HG02970 (cell line): ENCODE data around the gene RAB11FIP4.

Source experiments
- ATAC-seq: cut with Tn5 transposase; IDR thresholded peaks from one replicate; pipeline ENCODE4 v1.9.1; 2021; ENCODE audit warnings: mild to moderate bottlenecking, moderate library complexity, moderate number of reproducible peaks; ENCODE audit not compliant: unreplicated experiment, low FRiP score

The RAB11FIP4 gene

DNA sequence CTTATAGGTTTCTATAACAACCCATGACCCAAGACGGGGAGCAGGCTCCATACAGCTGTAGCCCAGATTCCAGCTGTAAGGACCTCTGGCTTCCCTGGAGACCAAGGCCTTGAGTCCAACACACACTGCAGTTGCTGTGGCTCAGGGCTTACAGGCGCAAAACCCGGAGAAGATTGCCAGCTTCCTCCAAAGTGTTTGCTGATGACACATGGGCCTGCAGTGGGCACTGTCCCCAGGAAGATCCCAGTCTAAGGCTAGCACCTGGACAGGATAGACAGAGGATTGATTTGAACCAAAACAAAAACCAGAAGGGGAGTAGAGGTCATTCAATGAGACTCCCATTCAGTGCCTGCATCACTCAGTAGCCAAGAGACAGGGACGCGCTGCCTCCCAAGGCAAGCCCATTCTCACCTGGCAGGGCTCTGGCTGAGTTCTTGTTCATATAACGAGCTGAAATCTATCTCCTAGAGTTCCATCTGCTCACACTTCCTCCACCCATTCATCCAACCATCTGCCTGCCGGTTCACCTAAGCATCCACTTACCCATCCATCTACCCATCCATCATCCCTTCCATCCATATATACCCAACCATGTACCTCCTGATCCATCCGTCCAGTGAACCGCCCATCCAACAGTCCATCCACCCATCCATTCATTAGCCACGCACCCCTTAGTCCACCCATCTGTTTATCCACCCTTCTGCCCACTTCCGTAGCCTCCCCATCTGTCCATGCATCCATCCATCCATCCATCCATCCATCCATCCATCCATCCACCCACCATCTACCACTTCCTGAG lies 10.2 kb downstream of the RAB11FIP4 start:
- ATAC-seq = no peak

DNA sequence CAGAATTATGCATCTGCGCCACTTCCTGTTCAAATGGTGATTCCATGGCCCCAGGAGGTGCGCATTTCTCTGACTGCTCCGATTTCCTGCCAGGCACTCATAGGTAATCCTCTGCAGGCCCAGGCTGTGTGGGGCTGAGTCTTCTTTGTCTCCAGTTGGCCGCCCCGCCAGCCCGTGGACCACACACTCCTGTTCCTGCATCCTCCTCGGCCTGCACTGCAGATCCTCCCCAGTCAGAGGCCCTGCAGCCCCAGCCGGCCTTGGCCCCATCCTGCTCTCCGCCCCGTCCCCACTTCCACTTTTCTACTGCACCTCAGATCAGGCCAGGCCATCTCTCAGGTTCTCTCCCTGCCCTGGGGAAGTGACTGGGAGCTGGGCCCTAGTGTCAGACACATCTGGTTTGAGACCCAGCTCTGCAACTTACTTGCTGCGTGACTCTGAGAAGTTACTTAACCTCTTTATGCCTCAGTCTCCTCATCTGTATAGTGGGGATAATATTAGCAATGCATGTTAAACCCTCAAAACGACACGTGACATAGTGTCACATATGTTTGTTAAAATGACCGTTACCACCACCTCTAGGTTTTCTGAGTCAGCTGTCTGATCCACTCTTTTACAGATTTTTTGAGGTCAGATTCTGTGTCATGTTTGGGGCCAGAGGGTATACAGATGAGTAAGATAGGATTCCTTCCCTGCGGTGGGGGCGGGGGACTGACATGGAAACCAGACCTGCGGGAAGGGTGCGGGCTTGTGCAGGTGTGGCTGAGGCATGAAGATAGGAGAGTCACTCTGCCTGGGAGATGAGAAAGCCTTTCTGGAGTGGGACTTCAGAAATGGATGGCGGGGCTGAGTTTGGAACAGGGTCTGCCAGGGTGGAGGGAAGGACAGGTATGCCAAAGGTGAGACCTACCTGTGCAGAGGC lies 12.8 kb downstream of the RAB11FIP4 start:
- ATAC-seq = no peak

DNA sequence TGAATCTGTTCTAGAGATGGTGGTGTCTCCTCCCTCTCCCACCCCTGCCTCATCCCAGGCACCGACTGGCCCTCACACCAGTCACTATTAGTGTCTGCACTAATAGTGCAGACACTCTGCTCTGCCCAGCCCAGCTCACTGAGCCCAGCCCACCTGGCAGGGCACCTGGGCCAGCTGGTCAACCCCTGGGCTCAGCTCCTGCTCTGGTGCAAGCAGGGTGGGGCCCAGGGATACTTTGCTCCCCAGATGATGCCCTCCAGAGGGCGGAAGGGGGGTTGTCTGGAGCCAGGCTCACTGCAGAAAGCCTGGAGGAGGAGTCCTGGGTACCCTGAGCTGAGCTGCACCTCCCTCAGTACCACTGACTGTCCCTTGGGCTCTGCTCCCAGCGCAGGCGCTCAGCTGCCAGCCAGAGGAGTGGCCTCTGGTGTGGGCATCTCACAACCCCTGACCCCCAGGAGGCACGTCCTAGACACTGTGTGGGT lies 14.5 kb downstream of the RAB11FIP4 start:
- no peak for ATAC-seq

DNA sequence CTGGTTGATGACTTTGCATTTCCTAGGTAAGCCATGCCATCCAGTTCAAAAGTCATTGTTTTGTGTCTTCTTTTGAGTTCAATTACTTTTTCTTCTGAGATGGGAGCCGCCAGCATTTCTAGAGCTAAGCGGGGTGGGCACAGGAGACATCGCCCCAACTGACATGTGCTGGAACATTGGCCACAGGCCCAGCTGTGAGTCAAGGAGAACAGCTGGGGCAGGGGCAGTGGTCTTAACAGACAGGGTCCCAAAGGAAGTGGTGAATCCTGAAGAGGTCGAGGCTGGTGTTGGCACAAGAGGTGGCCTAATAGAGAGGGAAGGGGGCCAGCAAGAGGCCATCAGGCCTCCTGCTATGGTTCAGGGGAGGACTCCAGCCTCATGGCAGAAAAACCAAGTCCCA lies 17.1 kb downstream of the RAB11FIP4 start:
- no peak for ATAC-seq

DNA sequence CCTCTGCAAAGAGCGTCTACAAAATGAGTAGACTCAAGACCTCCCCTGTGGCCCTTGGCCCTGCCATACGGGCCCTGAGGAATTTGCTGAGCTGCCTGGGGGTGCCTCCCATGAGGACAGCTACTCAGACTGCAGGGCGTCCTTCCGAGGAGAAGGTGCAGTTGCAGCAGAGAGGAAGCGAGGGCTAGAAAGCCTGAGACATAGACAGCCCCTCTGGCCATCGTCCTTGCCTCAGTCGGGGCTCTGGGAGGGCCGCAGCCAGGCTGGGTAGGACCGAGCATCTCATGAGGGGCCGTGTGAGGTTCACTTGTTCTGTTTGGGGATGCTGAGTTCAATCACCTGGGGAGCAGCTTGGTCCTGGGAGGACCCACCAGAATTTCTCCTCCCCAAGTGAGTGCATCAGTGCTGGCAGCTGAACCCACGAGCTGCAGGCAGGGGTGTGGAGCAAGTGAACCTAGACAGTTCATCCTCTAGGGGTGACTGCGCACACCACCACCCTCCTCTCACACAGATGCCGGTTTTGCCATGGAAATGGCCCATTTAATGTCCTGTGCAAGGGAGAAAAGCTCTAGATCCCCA lies 20.3 kb downstream of the RAB11FIP4 start:
- ATAC-seq = no peak

DNA sequence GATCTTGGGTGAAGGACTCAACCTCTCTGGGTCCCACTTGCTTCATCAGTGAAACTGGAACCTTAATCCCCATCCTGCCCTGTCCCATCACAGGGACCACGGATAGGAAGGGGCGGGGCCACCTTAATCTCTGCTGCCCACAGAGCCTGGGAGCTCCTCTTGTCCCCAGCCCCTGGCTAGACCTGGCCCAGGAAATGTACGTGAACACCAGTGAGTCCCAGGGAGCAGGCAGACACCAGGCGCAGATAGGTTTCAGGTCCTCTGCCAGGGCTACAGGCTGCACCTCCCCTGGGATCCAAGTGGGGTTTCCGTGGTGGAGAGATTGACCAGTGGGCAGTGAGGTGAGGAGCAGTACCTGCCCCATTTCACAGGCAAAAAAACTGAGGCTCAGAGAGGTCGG lies 21.0 kb downstream of the RAB11FIP4 start:
- ATAC-seq = no peak

DNA sequence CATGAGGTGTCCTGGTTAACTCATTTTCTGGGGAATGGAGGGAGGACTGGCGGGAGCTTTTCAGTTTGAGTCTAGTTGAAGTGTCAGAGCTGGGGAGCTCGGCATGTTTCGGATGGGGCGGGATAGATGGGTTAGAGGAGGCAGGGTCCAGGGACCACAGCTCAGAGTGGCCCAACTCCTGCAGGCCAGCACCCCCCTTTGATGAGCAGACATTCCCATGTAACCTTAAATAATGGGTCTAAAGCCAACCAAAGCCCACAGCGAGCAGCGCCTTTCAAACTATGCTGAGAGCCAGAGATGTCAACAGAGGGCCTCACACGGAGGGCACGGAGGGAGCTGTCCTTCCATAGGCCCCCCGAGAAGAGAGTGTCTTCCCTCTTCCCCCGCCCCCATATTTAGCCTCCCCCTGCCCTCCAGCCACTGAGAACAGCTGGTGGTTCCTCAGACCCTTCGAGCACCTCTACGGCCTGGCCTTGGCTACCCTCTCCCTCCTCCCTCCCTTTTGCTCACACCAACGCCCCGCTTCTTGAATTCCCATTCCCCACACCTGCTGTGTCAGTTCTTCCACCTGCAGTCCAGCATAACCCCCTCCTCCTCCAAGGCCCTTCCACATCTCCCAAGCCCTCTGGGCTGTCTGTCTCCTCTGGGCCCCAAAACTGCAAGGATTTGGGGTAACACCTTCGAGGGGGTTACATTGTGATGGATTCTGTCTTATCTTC lies 21.8 kb downstream of the RAB11FIP4 start:
- ATAC-seq = no peak

DNA sequence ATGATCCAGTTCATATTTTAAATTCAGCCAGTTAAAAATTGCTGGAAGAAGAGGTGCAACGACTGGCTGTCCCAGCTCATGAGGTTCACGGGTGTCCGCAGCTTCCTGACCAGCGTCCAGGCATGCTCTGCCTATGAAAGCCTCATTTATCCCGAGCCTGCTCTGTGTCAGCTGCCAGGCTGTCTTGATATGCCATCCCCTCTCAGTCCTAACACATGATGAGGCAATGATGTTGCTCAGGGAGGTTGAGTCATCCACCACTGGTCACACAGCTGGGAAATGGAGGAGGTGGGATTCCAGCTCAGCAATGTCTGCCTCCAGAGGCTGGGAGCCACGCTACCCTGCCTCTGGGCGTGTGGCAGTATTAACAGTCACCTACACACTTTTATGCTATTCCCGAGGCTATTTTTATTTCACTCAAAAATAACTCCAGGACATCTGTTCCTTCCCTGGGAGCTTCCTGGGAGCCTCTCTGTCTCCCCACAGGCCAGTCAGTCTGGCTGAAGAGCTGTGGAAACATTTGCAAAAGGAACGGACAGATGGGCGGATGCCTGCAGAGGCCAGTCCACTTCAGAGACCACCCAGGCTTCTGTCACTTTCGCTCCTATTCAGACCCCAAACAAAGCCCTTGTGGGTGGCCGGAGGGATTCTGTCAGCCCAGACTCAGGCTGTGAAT lies 22.5 kb downstream of the RAB11FIP4 start:
- no peak for ATAC-seq

DNA sequence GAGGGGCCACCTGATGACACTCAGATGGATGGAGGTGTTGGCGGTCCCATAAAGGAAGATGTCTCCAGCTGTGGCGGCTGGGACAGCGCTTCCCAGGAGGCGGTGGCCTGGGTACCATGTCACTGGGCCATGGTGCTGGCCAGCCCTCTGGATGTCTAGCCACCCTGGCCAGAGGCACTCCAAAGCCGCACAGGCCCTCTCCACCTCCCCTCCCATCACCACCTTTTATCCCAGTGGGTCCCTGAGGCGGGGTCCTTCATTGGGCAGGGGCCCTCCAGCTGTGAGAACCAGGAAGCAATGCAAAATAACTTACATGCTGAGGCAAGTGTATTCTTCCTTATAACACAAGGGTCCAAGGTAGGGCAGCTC lies 23.1 kb downstream of the RAB11FIP4 start:
- ATAC-seq = no peak

DNA sequence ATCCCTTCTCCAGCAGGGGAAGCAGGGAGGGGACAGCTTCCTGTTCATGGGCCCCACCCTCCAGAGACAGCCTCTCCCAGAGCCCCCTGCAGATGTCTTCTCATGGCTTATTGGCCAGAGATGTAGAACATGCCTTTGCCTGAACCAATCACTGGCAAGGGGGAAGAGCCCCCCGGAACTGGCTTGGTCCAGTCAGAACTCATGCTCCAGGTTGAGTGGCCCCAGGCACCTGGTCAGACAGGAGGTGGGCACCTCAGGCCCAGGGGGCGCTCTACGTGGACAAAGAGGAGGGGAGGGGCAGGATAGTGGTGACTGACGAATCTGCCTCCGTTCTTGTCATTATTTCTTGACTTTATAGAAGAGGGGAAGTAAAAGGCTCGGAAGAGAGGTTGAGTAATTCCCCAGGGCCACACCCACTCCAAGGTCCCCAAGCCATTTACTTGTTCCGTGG lies 23.6 kb downstream of the RAB11FIP4 start:
- ATAC-seq = no peak

DNA sequence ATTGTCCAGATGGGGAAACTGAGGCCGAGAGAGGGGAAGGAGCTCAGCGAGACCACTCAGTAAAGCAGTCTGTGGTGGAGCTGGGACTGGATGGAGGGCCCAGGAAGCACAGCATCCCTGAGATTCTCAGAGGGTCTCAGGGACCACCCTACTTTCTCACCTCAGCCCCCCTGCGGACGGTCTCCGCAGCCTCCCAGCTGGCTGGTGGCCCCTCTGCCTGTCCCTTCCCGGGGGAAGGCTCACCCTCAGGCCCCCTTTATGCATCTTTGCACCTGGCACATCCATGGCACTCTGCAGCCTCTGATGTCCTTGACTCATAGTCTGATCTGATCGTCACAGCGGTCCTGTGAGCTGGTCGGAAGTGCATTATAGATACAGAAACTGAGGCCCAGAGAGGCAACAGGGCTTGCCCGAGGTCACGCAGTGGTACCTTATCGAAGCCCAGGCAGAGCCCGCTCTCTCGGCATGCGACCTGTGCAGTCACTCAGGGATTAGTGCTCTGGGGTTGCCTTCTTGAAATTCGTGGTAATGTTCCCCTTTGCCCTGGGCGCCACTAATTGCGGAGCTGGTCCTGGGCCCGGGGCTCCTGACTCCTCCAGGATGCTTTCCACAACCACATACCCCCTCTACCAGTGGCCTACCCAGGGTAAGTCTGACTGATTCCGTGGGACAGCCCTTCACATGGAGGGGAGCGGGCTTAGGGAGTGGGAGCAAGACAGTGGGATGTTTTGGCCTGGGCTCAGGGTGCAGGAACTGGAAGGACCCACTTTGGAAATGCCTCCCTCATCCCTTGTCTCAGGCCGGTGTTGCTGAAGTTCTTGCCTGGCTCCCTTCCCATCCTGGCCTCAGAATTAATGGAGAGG lies 24.4 kb downstream of the RAB11FIP4 start:
- no peak for ATAC-seq

DNA sequence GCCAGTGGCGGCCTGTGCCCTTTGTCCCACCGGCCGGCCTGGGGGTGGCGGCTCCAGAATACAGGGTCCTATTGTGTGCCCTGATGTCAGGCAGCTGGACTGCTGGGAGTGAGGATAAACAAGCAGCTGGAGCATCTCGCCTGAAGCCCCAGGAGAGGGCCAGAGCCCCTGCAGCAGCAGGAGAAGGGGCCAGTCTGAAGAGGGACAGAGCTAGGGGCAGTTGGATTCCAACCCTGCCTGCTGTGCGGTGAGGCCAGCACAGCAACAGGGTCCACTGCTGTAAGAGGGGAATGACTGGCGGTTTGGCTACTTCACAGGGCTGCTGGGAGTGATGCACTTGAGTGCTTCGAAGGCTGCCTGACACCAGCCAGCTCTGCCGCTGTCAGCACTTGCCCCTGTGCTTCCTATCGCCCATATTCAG lies 25.0 kb downstream of the RAB11FIP4 start:
- no peak for ATAC-seq

DNA sequence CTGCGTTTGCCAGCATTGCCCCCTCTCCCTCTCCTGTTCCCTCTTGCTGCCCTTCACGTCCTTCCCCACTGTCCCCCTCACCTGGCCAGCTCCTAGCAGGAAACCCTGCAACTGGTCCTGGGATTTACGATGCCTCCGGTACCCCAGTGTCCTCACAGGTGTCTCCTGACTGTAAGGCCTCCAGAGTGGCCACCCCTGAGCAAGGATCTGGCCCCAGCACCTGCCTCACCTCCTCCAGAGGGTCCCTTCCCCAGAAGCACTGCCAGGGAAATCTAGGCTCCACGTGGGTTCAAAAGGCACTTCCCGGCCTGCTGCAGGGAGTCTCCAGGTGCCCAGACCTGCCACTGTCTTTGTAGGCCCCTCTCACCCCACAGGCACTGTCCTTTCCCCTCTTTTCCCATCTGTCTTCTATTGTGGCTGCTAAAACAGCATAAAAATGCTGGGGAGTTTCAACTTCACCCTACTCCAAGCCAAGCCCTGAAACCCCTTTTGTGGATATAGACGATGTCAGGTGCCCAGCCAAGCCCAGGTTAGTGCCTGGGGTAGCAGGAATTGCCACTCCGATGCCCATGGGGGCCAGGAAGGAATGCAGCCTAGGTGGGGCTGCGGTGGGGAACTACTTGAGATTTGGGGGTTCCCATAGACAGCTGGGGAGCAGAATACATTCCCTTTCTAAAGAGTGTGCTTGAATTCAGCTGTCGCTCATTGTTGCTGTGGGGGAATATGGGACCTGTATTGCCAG lies 25.7 kb downstream of the RAB11FIP4 start:
- no peak for ATAC-seq

DNA sequence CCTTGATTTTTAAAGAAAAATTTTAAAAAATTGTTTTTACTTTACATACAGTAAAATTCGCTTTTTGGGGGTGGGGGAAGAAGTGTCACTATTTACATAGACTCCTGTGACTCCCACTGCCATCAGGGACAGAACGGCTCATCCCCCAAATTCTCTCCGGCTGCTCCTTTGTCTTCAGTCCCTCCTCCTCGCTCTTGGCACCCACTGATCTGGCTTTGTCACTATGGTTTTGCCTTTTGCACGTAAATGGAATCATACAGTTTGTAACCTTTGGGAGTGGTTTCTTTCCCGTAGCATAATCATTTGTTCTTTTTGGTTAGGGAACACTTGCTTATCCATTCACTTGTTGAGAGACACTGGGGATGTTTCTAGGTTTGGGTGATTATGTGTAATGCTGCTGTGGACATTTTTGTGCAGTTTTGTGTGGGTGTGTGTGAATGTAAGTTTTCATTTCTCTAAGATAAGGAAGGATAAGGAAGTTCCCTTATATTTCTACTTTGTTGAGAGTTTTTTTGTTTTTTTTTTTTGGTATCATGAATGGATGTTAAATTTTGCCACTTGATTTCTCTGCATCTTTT lies 27.4 kb downstream of the RAB11FIP4 start:
- ATAC-seq = no peak

DNA sequence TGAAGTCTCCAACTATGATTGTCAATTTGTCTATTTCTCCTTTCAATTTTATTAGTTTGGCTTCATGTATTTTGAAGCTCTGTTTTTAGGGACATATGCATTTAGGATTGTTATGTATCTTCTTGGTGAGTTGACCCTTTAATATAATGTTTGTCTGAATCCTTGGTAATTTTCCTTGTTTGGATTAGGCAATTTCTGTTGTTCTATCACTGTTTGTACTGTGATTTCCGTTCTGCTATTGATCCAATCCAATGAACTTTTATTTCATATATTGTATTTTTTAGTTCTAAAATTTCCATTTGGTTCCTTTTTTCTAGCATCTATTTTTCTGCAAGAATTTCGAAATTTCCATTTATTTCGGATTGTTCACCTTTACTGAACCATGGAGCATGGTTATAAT lies 31.0 kb downstream of the RAB11FIP4 start:
- ATAC-seq = no peak

DNA sequence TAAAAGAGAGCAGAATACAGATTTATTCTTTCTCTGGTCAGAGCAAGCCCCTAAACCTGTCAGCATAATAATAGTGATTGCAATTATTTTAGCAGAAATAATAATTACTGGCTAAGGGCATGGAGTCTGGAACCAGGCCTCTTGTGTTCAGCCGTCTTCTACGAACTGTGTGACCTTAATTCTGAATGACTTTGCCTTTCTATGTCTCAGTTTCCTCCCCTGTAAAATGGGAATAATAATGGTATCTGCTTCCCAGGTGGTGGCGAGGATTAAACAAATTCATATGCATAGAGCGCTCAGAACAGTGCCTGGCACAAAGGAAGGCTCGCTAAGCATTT lies 33.4 kb downstream of the RAB11FIP4 start:
- no peak for ATAC-seq

DNA sequence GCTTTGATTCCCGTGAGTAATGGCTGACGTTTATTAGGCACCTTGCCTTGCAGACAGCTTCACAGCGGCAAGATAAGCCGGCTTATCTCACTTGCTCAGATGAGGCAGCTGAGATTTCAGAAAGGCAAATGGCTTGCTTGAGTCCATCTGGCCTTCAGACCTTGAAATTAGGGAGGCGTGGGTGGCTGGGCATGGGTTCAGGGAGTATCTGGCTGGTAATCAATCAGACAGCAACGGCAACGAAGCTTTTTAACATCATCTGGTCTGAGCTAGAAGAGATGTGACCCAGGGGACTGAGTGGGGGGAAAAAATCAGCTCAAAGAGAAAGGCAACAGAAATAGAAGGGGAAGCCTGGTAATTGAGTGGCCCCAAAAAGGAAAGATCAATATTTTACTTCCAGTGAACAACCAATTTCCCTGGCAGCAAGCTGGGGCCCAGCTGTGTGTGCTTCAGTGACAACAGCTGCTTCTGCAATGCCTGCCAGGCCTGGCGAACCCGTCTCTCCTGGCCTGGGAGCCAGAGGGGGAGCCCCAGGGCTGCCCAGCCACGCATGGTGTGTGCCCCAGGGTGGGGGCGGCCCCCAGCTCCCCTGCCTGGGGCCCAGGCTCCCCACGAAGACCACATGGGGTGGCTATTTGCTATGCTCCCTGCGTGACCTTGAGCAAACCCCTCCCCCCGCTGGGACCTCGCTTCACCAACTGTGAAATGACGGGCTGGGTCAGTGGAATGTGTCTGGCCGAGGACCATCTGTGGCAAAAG lies 34.0 kb downstream of the RAB11FIP4 start:
- ATAC-seq = no peak
